ENCODE measurements around the gene AQP3. TPM values are rescaled to one million over a fixed set of nuclear protein-coding genes. Genes with fewer than 3 reads are reported as not detected.

AQP3 gene
- total RNA-seq, 4 donors from 2014 or later = 4.2 to 12.7 (median 6.8) TPM

DNA sequence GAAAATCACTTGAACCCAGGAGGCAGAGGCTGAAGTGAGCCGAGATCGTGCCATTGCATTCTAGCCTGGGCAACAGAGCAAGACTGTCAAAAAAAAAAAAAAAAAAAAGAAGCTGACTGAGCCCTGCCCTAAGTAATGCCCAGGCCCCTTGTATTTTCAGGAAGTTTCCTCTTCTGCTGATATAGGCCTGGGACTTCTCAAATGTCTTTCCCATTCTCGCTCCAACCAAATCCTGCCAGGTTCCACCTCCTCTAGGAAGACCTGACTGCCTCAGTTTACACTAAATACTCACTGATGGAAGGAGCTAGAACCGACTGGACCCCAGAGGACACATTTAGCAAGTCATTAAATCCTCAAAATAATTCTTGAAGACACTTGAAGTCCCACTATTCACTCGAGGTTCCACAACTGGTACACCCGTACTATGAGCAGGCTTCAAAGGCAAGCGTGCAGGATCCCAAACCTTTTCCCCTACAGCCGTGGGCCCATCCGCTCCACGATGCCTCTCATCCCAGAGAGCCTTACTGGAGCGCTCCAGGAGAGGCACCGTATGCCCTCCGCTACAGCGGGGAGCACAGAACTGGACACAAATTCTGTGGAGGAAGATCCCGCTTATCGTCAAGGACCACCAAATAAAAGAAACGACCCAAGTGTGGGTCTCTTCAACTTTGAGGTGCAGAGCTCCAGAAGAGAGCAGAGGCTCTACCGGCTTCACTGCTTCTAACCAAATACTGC is 25.7 kb upstream of the AQP3 start:
- H3K9me3 ChIP-seq = no peaks in the 10 kb centered on the region
- DNase-seq (ENCODE audit: extremely low spot score) = no peak

DNA sequence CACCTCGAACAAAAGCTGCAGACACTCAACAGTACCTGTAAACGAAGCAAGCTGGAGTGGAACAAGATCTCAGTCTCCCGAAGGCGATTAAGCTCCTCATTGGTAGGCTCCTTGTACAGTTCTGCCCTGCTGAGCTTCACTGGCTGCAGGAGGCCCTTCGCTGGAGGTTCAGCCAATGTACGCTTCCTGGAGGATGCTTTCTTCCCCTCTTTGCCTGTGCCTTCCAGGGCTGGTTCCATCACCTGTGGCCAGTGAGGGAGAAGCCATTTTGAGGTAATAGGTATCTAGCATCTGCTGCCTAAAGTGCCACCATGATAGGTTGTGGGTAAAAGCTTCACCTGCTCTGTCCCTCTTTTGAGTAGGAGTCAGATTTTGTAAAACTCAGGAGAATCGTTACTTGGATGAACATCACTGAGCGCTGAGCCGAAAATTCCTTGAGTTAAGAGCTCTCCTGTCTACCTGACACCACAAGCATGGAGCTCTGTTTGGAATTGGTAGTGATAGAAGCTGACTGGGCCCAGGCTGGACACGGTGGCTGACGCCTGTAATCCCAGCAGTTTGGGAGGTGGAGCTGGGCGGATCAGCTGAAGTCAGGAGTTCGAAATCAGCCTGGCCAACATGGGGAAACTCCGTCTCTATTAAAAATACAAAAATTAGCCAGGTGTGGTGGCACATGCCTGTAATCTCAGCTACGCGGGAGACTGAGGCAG is 24.9 kb upstream of the AQP3 start:
- TF ChIP-seq POLR2A (IDR thresholded peaks at IDR 0.05; ENCODE audit: low read depth) = no peak
- no peak for TF ChIP-seq EP300 (IDR thresholded peaks at IDR 0.05)
- TF ChIP-seq, protein P1, sequence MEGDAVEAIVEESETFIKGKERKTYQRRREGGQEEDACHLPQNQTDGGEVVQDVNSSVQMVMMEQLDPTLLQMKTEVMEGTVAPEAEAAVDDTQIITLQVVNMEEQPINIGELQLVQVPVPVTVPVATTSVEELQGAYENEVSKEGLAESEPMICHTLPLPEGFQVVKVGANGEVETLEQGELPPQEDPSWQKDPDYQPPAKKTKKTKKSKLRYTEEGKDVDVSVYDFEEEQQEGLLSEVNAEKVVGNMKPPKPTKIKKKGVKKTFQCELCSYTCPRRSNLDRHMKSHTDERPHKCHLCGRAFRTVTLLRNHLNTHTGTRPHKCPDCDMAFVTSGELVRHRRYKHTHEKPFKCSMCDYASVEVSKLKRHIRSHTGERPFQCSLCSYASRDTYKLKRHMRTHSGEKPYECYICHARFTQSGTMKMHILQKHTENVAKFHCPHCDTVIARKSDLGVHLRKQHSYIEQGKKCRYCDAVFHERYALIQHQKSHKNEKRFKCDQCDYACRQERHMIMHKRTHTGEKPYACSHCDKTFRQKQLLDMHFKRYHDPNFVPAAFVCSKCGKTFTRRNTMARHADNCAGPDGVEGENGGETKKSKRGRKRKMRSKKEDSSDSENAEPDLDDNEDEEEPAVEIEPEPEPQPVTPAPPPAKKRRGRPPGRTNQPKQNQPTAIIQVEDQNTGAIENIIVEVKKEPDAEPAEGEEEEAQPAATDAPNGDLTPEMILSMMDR (IDR thresholded peaks at IDR 0.05) = no peak
- no peak for TF ChIP-seq POLR2AphosphoS5 (IDR thresholded peaks at IDR 0.05)
- H3K9me3 ChIP-seq = no peaks in the 10 kb centered on the region
- no peak overlapping the region for H3K27ac ChIP-seq (replicated peaks in 1 of 4)
- H3K27me3 ChIP-seq = no peaks in the 10 kb centered on the region
- H3K4me1 ChIP-seq = peaks cover 16 to 29% (median 20%) of the 10 kb centered on the region in 4 donors
- no peak for DNase-seq (ENCODE audit: extremely low spot score)
- intact Hi-C loops (cut with DNase I) = loop anchor here (10.0 kb wide), 1 partner anchor 188 kb away; no protein-coding TSS in a partner anchor
- 85% methylated on average over 11 of the region's 16 CpGs for WGBS
- peak overlapping the region; percentile 79 to 96 (median 93) for H3K4me3 ChIP-seq
- H3K36me3 ChIP-seq = peaks cover 42 to 52% (median 47%) of the 10 kb centered on the region in 4 donors

More for the DNA sequence above, 25.7 kb upstream of the AQP3 start:
- H3K36me3 ChIP-seq = peaks cover 35 to 45% (median 40%) of the 10 kb centered on the region in 4 donors
- H3K27me3 ChIP-seq = no peaks in the 10 kb centered on the region
- peaks cover 16 to 29% (median 20%) of the 10 kb centered on the region in 4 donors for H3K4me1 ChIP-seq
- 26% methylated on average over 8 of the region's 18 CpGs for WGBS
- peak overlapping the region; percentile 69 to 82 (median 71) for H3K27ac ChIP-seq (replicated peaks in 1 of 4)
- peak overlapping the region; percentile 79 to 96 (median 93) for H3K4me3 ChIP-seq
- TF ChIP-seq EP300 (IDR thresholded peaks at IDR 0.05) (no peak), POLR2A (IDR thresholded peaks at IDR 0.05; ENCODE audit: low read depth) (no peak), POLR2AphosphoS5 (IDR thresholded peaks at IDR 0.05) (no peak)
- TF ChIP-seq, protein P1 (IDR thresholded peaks at IDR 0.05) = no peak
- intact Hi-C loops (cut with DNase I) = loop anchor here (10.0 kb wide), 1 partner anchor 188 kb away; no protein-coding TSS in a partner anchor

DNA sequence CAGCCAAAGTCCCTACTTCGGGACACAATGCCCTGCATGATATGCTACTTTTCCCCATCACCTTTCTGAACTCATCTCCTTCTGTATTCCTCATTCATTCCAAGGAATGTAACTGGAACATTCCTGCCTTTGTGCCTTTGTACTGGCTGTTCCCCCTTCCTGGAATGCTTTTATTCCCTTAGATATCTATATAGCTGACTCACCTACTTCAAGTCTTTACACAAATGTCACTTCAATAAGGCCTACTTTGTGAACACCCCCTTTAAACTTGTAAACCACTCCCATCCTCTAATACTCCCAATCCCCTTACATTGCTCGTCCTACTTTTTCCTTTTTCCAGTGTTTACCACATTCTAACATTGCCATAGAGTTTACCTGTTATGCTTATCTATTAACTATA is 24.0 kb upstream of the AQP3 start:
- DNase-seq (ENCODE audit: extremely low spot score) = no peak
- H3K9me3 ChIP-seq = no peaks in the 10 kb centered on the region
- intact Hi-C loops (cut with DNase I) = loop anchor here (10.0 kb wide), 1 partner anchor 187 kb away; no protein-coding TSS in a partner anchor
- no peaks in the 10 kb centered on the region for H3K27me3 ChIP-seq
- no peak overlapping the region for H3K27ac ChIP-seq (replicated peaks in 1 of 4)
- peaks cover 52 to 62% (median 56%) of the 10 kb centered on the region in 4 donors for H3K36me3 ChIP-seq
- H3K4me1 ChIP-seq = peaks cover 16 to 29% (median 20%) of the 10 kb centered on the region in 4 donors
- no peak overlapping the region for H3K4me3 ChIP-seq
- TF ChIP-seq POLR2A (IDR thresholded peaks at IDR 0.05; ENCODE audit: low read depth) (no peak), EP300 (IDR thresholded peaks at IDR 0.05) (no peak), POLR2AphosphoS5 (IDR thresholded peaks at IDR 0.05) (no peak)
- TF ChIP-seq, protein P1 (IDR thresholded peaks at IDR 0.05) = no peak
- WGBS = 90% methylated on average over 2 of the region's 2 CpGs

DNA sequence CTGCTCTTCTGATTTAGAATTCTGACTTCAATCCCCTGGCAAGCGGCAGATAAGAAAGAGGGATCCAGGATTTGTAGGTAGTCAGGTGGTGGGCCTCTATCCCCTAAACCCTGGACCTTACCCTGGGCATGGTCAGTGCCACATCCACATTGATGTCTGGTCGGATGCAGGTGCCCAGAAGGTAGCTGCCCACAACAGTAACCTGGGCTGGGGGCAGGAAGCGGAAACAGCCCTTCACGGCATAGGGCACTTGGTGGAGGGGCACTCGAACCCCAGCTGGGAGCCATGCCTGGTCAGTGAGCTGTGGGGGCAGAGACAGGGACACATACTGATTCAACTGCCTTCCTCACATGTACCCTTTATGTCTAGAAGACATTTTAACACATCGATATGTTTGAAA is 22.5 kb upstream of the AQP3 start:
- Histone ChIP-seq H3K9me3 (no peaks in the 10 kb centered on the region), H3K27me3 (no peaks in the 10 kb centered on the region), H3K4me1 (peaks cover 16 to 29% (median 20%) of the 10 kb centered on the region in 4 donors), H3K4me3 (no peak overlapping the region), H3K36me3 (peaks cover 66 to 76% (median 71%) of the 10 kb centered on the region in 4 donors), H3K27ac (replicated peaks in 1 of 4) (no peak overlapping the region)
- intact Hi-C loops (cut with DNase I) = loop anchor here (5.0 to 10.0 kb wide), 2 partner anchors 63 to 185 kb away; no protein-coding TSS in a partner anchor
- no peak for TF ChIP-seq POLR2AphosphoS5 (IDR thresholded peaks at IDR 0.05)
- TF ChIP-seq, protein P1 (IDR thresholded peaks at IDR 0.05) = no peak
- TF ChIP-seq POLR2A (IDR thresholded peaks at IDR 0.05; ENCODE audit: low read depth) = no peak
- TF ChIP-seq EP300 (IDR thresholded peaks at IDR 0.05) = no peak
- WGBS = 100% methylated on average over 5 of the region's 6 CpGs
- DNase-seq (ENCODE audit: extremely low spot score) = no peak

Data from esophagus muscularis mucosa (tissue), 4 donors.